K562 (cell line): Measurements from ENCODE around the gene MTO1. TPM values are rescaled to one million over a fixed set of nuclear protein-coding genes. Genes with fewer than 3 reads are reported as not detected.
A peak's percentile ranks its signal among the peaks of the same experiment; 100 is the strongest.

Experiments
- SIN3A ChIP-seq, 2 experiments: fragments of 150-350 bp in 1 of 2; IDR thresholded peaks; 2 replicates each; pipeline ENCODE4 v1.6.1; 2011 to 2016; ENCODE audit warnings: borderline replicate concordance in 2 of 2, low read depth in 2 of 2, low read length in 2 of 2, mild to moderate bottlenecking in 2 of 2, moderate library complexity in 2 of 2; ENCODE audit not compliant: control insufficient read depth in 1 of 2
- polyA plus RNA-seq, 8 experiments: library from polyadenylated mRNA; depleted of rRNA in 4 of 8; stranded (reverse) in 5 of 8; unstranded in 3 of 8; fragments of >200 nt; fragmentation: Nextera tagmentation in 2 of 8; fragmentation: Illumina TruSeq in 1 of 8; extraction: Ambion mirVana in 2 of 8; extraction: Trizol in 1 of 8; gene quantifications; 2 replicates each; pipeline versions ENCODE4 v1.2.1 to v1.2.3, GENCODE V29; 2011 to 2014; ENCODE audit warnings: inconsistent platforms in 1 of 8, missing spikeins in 1 of 8
- total RNA-seq, 7 experiments: library from RNA; depleted of rRNA in 6 of 7; stranded (reverse); fragments of >200 nt in 6 of 7; fragmentation: Illumina TruSeq in 2 of 7; extraction: Trizol in 2 of 7; gene quantifications; 2 replicates each; pipeline versions ENCODE4 v1.2.1 to v1.2.3, GENCODE V29; 2011 to 2021; ENCODE audit warnings: low replicate concordance in 1 of 7
- TF ChIP-seq, protein P1 (sequence below): sonication (generic); formaldehyde crosslinking; IDR thresholded peaks from 2 replicates; pipeline ENCODE4 v1.8.0; 2023; ENCODE audit warnings: mild to moderate bottlenecking, missing genetic modification reagents

MTO1 gene
- total and polyA plus RNA-seq, 9 of the 15 experiments (the other 6 are each of a cell fraction or from before 2014, with no cell fraction given) = 33.4 to 62.3 (median 50.6) TPM

DNA sequence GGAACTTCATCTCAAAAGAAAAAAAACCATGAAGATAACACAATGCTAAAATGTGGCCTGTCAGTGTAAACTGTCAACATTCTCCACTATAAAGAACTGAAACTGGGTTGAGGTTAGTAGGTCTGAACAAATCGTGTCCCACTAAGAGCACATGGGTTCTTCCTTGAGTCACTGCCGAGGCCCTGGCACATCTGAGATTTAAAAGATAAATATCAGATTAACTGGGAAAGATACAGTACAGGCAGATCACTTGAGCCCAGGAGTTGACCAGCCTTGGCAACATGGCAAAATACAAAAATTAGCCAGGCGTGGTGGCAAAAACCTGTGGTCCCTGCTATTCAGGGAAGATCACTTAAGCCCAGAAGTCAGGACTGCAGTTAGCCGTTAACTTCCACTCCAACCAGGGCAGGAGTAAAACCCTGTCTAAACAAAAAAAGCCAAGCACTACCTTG is 53.7 kb downstream of the MTO1 start (continued):
- TF ChIP-seq, protein P1, sequence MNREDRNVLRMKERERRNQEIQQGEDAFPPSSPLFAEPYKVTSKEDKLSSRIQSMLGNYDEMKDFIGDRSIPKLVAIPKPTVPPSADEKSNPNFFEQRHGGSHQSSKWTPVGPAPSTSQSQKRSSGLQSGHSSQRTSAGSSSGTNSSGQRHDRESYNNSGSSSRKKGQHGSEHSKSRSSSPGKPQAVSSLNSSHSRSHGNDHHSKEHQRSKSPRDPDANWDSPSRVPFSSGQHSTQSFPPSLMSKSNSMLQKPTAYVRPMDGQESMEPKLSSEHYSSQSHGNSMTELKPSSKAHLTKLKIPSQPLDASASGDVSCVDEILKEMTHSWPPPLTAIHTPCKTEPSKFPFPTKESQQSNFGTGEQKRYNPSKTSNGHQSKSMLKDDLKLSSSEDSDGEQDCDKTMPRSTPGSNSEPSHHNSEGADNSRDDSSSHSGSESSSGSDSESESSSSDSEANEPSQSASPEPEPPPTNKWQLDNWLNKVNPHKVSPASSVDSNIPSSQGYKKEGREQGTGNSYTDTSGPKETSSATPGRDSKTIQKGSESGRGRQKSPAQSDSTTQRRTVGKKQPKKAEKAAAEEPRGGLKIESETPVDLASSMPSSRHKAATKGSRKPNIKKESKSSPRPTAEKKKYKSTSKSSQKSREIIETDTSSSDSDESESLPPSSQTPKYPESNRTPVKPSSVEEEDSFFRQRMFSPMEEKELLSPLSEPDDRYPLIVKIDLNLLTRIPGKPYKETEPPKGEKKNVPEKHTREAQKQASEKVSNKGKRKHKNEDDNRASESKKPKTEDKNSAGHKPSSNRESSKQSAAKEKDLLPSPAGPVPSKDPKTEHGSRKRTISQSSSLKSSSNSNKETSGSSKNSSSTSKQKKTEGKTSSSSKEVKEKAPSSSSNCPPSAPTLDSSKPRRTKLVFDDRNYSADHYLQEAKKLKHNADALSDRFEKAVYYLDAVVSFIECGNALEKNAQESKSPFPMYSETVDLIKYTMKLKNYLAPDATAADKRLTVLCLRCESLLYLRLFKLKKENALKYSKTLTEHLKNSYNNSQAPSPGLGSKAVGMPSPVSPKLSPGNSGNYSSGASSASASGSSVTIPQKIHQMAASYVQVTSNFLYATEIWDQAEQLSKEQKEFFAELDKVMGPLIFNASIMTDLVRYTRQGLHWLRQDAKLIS (CRISPR knock-in tag) = peak; percentile 25; the same call in 1 of the 2 replicates
- peak in 1 of 2 experiments; percentile 73; a peak in 1 of 4 replicates for TF ChIP-seq SIN3A (IDR thresholded peaks at IDR 0.05; ENCODE audit: borderline replicate concordance in 2 of 2, control insufficient read depth in 1 of 2, low read depth in 2 of 2, low read length in 2 of 2)
- TF ChIP-seq, all 486 proteins: peak for 18
